SKM-1 (cell line): ENCODE data around the gene CEBPE.

Experiments used
- DNase-seq: peaks from one replicate; lab custom pipeline; 2025; ENCODE audit not compliant: unreplicated experiment; lab: John Stamatoyannopoulos, UW

Gene CEBPE

GRCh38 chr14:23145794-23146350 is 26.8 kb upstream of the CEBPE start:
- DNase-seq = no peak

DNA sequence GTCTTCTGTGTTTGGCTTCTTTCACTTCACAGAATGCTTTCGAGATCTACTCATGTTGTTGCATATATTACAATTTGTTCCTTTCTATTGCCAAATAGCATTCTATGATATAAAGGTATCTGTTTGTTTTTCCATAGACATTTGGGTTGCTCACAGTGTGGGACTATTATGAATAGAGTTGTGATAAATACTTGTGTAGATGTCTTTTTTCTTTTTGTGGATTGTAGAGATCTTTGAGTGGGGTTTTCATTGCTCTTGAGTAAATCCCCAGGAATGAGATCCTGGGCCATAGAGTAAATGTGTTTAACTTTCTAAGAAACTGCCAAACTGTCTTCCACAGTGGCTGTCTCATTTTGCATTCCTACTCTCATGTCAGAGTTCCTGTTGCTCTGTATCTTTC is 24.9 kb upstream of the CEBPE start:
- no peak for DNase-seq

DNA sequence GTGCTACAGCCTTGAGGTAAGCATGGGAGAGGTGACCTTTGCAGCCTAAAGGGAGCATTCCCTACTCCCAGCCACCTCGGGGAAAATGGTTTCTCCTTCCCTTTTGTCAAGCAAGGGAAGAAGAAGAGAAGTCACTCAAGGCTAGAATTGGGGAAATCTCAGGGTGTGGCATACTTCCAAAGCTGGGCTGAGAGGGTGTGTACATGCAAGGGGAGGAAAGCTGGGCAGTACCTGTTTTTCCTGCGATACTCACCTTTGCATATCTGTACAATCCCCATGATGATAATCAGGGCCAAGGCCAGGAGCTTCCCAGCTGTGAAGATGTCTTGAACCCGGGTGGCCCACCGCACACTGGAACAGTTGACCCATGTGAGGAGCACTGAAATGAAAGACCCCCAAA is 23.8 kb upstream of the CEBPE start:
- no peak for DNase-seq

- no peak for DNase-seq
Measured at GRCh38 chr14:23141706-23142444, 22.8 kb upstream of the CEBPE start.

- no peak for DNase-seq
Measured at GRCh38 chr14:23140371-23140770, 21.3 kb upstream of the CEBPE start.

- no peak for DNase-seq
Measured at GRCh38 chr14:23139874-23140273, 20.8 kb upstream of the CEBPE start.

GRCh38 chr14:23137813-23138535 is 18.9 kb upstream of the CEBPE start:
- no peak for DNase-seq

- DNase-seq = no peak
Measured at GRCh38 chr14:23137192-23137812, 18.2 kb upstream of the CEBPE start.

DNA sequence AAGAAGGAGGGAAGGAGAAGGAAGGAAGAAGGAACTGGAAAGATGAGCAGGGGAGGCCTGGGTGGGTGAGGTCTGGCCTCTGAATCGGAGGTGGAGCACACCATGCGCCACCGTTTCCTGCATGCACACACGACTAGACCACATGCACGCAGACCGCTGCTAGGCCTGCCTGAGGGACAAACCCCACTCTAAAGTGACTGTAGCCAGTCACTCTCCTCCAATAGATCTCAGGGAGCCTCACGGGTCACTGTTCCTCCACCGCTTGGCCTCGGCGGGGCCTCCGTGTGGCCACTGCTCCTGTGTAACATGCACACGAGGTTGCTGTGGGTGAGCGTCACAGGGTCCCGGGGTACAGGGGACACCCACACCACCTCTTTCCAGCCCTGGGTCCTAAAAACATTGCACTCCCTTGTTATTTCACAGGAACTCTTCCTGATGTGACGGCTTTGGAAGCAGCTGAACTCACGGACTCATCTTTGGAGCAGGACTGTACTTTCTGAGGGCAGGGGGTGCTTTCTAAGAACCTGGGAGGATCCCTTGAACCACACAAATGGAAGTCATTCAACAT is 17.6 kb upstream of the CEBPE start:
- DNase-seq = no peak

GRCh38 chr14:23132970-23133369 is 13.9 kb upstream of the CEBPE start:
- no peak for DNase-seq

- DNase-seq = no peak
Measured at GRCh38 chr14:23131482-23131881, 12.4 kb upstream of the CEBPE start.

DNA sequence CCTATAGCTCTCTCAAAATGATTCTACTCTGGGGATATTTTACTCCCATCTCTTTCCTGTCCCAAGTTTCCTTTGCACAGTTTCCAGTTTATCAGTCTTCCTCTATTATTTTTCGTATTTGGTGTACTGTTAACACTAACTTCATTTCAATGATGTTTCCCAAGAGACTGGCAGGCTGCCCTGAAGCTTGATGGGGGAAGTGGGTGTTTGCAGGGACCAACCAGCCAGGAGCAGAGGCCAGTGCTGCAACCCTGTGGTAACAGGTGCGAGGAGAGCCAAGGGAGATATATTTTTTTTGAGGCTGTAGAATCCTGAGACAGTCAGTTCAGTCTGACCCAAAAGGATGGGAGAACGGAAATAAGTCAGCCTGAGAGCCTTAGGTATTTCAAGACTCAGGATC is 11.8 kb upstream of the CEBPE start:
- no peak for DNase-seq

DNA sequence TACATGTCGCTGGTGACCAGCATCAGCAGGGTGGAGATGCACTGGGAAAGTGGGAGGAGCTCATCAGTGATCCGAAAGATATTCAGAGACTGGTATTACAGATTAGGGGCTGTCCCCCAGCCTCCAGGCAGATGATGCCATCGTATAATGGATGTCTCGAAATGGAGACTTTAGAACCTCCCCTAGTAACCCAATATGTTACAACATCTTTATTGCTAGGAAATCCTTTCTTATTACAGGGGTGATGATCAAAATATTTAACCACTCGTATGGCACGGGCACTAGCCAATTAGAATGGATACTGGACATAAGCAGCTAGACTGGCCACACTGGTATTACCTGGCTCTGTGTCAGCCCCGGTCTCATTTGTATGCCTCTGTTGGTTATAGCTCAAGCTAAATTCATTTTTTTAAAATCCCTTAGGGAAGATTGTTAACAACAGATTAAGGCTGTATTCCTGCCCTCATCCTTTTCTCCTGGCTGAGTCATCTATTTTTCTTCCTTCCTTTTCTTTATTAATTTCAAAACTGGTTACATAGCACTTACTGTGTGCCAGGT is 10.8 kb upstream of the CEBPE start:
- DNase-seq = no peak

GRCh38 chr14:23128969-23129758 is 10.1 kb upstream of the CEBPE start:
- peak; percentile 4 for DNase-seq

GRCh38 chr14:23127861-23128260 is 8.8 kb upstream of the CEBPE start:
- DNase-seq = no peak

DNA sequence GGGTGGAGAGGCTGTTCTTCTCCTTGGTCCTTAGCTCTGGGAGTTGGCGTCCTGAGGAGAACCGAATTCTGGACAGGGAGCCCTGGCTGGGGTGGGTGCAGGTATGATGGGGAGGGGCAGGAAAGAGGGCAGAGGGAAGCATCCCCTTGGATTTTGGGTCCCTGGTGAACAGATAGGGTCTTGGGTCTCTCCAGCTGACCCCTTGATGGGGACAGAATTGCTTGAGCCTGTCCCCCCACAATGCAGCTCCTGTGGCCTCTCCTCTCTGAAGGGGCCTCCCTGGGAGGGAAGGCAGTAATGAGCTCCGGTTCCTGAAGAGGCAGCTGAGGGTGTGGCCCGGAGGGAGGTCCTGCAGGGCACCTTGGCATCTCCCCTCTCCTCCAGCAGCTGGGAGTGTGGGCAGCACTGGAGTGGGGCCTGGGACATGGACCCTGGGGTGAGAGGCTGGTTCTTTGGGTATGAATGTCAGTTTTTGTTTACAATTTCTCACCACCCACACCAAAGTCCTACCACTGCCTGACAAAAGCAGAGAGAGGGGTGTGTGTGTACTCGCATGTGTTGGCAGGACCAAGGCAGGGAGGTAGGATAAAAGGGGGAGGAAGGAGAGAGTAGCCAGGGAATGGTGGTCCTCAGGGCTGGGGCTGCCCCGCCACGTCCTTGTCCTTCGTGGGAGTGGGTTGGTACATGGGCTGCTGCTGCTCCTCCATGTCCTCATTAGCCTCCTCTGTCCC is 7.7 kb upstream of the CEBPE start:
- DNase-seq = no peak

DNA sequence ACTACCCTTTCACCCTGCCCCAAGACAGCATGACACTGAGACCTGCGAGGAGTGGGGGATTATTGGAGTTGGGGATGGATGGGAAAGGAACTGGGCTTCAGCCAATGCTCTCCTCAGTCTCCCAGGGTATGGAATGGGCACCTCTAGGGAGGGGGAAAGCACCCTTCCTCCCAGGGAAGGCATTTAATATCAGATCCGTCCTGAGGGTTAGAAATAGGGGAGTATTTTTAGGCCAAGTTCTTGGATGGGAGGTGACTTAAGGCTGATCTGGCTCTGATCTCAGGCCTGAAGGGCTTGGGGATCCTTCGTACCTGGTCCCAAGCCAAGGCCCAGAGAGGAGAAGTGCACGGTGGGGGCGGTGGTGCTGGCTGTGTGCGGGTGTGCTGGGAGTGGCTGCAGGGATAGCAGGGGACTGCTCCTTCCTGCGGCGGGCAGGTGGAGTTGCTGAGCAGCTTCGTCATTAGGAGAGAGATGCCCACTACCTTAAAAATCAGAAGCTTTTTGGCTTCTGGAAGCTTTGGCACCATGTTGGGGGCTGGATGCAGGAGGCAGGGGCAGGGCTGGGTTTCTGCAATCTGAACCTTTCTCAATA is 7.0 kb upstream of the CEBPE start:
- no peak for DNase-seq

GRCh38 chr14:23125011-23125410 is 6.0 kb upstream of the CEBPE start:
- DNase-seq = no peak

GRCh38 chr14:23124337-23124954 is 5.4 kb upstream of the CEBPE start:
- DNase-seq = no peak
